Smooth muscle cell (in vitro differentiated cells): Measurements from ENCODE around the gene SLC44A5. TPM values are rescaled to one million over a fixed set of nuclear protein-coding genes. Genes with fewer than 3 reads are reported as not detected.
"Not testable (repeated sequence)": the region's sequence is repeated elsewhere in the genome, so short reads cannot be mapped to it uniquely, and the experiment has no call there.

Source experiments
- DNase-seq: peaks from one replicate; lab custom pipeline; 2025; ENCODE audit not compliant: unreplicated experiment; lab: John Stamatoyannopoulos, UW
- H2AFZ ChIP-seq: fragments of 200-600 bp; sonication (generic); 2 replicates; pipeline ENCODE4 v1.6.0; 2016; ENCODE audit warnings: antibody characterized with exemption, low read depth, mild to moderate bottlenecking
- H3F3A ChIP-seq: fragments of 200-600 bp; sonication (generic); 2 replicates; pipeline ENCODE4 v1.6.0; 2017; ENCODE audit warnings: antibody characterized with exemption, low read depth
- H3K27ac ChIP-seq: fragments of 200-600 bp; sonication (generic); 2 replicates; pipeline ENCODE4 v1.5.1; 2016; ENCODE audit warnings: low read depth, mild to moderate bottlenecking
- H3K27me3 ChIP-seq: fragments of 200-600 bp; sonication (generic); 2 replicates; pipeline ENCODE4 v1.6.1; 2016; ENCODE audit warnings: low read depth, mild to moderate bottlenecking
- H3K36me3 ChIP-seq: fragments of 200-600 bp; sonication (generic); 2 replicates; pipeline ENCODE4 v1.5.1; 2016; ENCODE audit warnings: low read depth
- H3K4me1 ChIP-seq: fragments of 200-600 bp; sonication (generic); 2 replicates; pipeline ENCODE4 v1.5.1; 2016; ENCODE audit warnings: low read depth
- H3K4me2 ChIP-seq: fragments of 200-600 bp; sonication (generic); 2 replicates; pipeline ENCODE4 v1.6.0; 2016; ENCODE audit warnings: mild to moderate bottlenecking
- H3K4me3 ChIP-seq: fragments of 200-600 bp; sonication (generic); 2 replicates; pipeline ENCODE4 v1.5.1; 2016; ENCODE audit warnings: mild to moderate bottlenecking
- H3K79me2 ChIP-seq: fragments of 200-600 bp; sonication (generic); 2 replicates; pipeline ENCODE4 v1.6.0; 2016; ENCODE audit warnings: low read depth, mild to moderate bottlenecking
- H3K9ac ChIP-seq: fragments of 200-600 bp; sonication (generic); 2 replicates; pipeline ENCODE4 v1.6.0; 2016; ENCODE audit warnings: low read depth
- H3K9me3 ChIP-seq: fragments of 200-600 bp; sonication (generic); replicated peaks from 2 replicates; pipeline ENCODE4 v1.5.1; 2016; ENCODE audit warnings: low read depth
- H4K20me1 ChIP-seq: fragments of 200-600 bp; sonication (generic); 2 replicates; pipeline ENCODE4 v1.6.0; 2016; ENCODE audit warnings: low read depth
- CTCF ChIP-seq: fragments of 200-600 bp; sonication (generic); IDR thresholded peaks from 2 replicates; pipeline ENCODE4 v1.5.1; 2017; ENCODE audit warnings: borderline replicate concordance, mild to moderate bottlenecking, antibody characterized with exemption; ENCODE audit not compliant: insufficient read depth, poor library complexity, severe bottlenecking
- WGBS: methylation state at CpG from one replicate; pipeline ENCODE4 v1.1.7; 2016; ENCODE audit warnings: low lambda C conversion rate; 5-methylcytosine and 5-hydroxymethylcytosine counted together
- polyA plus RNA-seq: library from polyadenylated mRNA; unstranded; fragments of >200 nt; fragmentation: Nextera tagmentation; extraction: Ambion mirVana; gene quantifications from 2 replicates; pipeline ENCODE4 v1.2.1, GENCODE V29; 2016
- total RNA-seq: library from RNA; depleted of rRNA; stranded (reverse); fragments of >200 nt; gene quantifications from 2 replicates; pipeline ENCODE4 v1.2.3, GENCODE V29; 2014

SLC44A5 gene
- total and polyA plus RNA-seq, 2 experiments from 2014 or later, result 0.89 to 4.4 TPM

GRCh38 chr1:75594327-75594726 is 16.6 kb downstream of the SLC44A5 start:
- no peak for TF ChIP-seq CTCF
- no peak overlapping the region for H3K4me2 ChIP-seq
- no peak overlapping the region for H3K4me3 ChIP-seq
- H3K79me2 ChIP-seq, result no peaks in the 10 kb centered on the region
- H3F3A ChIP-seq, result no peaks in the 10 kb centered on the region
- no peak for DNase-seq
- H3K36me3 ChIP-seq, result no peaks in the 10 kb centered on the region
- 92% methylated on average over 3 of the region's 3 CpGs for WGBS
- no peak overlapping the region for H2AFZ ChIP-seq
- H3K4me1 ChIP-seq, result no peaks in the 10 kb centered on the region
- H4K20me1 ChIP-seq, result no peaks in the 10 kb centered on the region
- no peak overlapping the region for H3K9ac ChIP-seq
- no peaks in the 10 kb centered on the region for H3K9me3 ChIP-seq
- H3K27ac ChIP-seq, result no peak overlapping the region
- no peaks in the 10 kb centered on the region for H3K27me3 ChIP-seq

GRCh38 chr1:75593457-75593856 is 17.5 kb downstream of the SLC44A5 start:
- H3K4me3 ChIP-seq, H3K27ac ChIP-seq, H3K36me3 ChIP-seq, H3K79me2 ChIP-seq, H4K20me1 ChIP-seq, H3K27me3 ChIP-seq, H3K4me1 ChIP-seq, DNase-seq, H2AFZ ChIP-seq, H3K4me2 ChIP-seq, H3K9me3 ChIP-seq, H3K9ac ChIP-seq, H3F3A ChIP-seq: not testable (repeated sequence)
- 71% methylated on average over 3 of the region's 3 CpGs for WGBS

GRCh38 chr1:75589637-75590036 is 21.3 kb downstream of the SLC44A5 start:
- Histone ChIP-seq H3F3A (no peaks in the 10 kb centered on the region), H3K9me3 (no peaks in the 10 kb centered on the region), H4K20me1 (no peaks in the 10 kb centered on the region), H3K36me3 (no peaks in the 10 kb centered on the region), H3K4me2 (no peak overlapping the region), H2AFZ (no peak overlapping the region), H3K4me3 (no peak overlapping the region), H3K4me1 (no peaks in the 10 kb centered on the region), H3K9ac (no peak overlapping the region), H3K79me2 (no peaks in the 10 kb centered on the region), H3K27ac (no peak overlapping the region), H3K27me3 (no peaks in the 10 kb centered on the region)
- DNase-seq, result no peak
- TF ChIP-seq CTCF, result no peak
- 79% methylated on average over 4 of the region's 4 CpGs for WGBS

GRCh38 chr1:75588779-75589475 is 22.0 kb downstream of the SLC44A5 start:
- 60% methylated on average over 4 of the region's 4 CpGs for WGBS
- Histone ChIP-seq H4K20me1 (no peaks in the 10 kb centered on the region), H3K4me3 (no peak overlapping the region), H3K36me3 (no peaks in the 10 kb centered on the region), H3K27ac (no peak overlapping the region), H3F3A (no peaks in the 10 kb centered on the region), H3K27me3 (no peaks in the 10 kb centered on the region), H3K79me2 (no peaks in the 10 kb centered on the region), H3K4me1 (no peaks in the 10 kb centered on the region), H3K4me2 (no peak overlapping the region), H3K9ac (no peak overlapping the region), H3K9me3 (no peaks in the 10 kb centered on the region), H2AFZ (no peak overlapping the region)
- DNase-seq, result no peak
- TF ChIP-seq CTCF, result no peak
